Activated T-cell treated with anti-CD3 and anti-CD28 coated beads, Interleukin-2, amount 50 U/mL, for 72 hours (primary cell): ENCODE measurements around the gene SAYSD1. TPM values are rescaled to one million over a fixed set of nuclear protein-coding genes. Genes with fewer than 3 reads are reported as not detected.

Experiments
- ATAC-seq, 2 donors: fragments of 150-1000 bp; cut with Tn5 transposase; replicated peaks in 1 of 2; 2 replicates each; pipeline ENCODE4 v1.10.0; 2021; ENCODE audit warnings: moderate library complexity in 2 of 2, mild to moderate bottlenecking in 1 of 2
- DNase-seq, 2 donors: peaks; one replicate each; pipeline ENCODE4 v3.0.0; 2021 to 2022; ENCODE audit warnings: mixed read lengths in 1 of 2
- H3K27ac Mint-ChIP-seq: one replicate; pipeline ENCODE4 v1.8.0; 2022; ENCODE audit warnings: mild to moderate bottlenecking, moderate library complexity, mixed read lengths
- H3K27me3 Mint-ChIP-seq: one replicate; pipeline ENCODE4 v1.8.0; 2022; ENCODE audit warnings: low read depth, mixed read lengths
- H3K36me3 Mint-ChIP-seq, 2 donors: one replicate each; pipeline ENCODE4 v1.8.0; 2022; ENCODE audit warnings: mixed read lengths in 2 of 2, mild to moderate bottlenecking in 1 of 2; ENCODE audit not compliant: insufficient read depth in 2 of 2
- H3K4me1 Mint-ChIP-seq: one replicate; pipeline ENCODE4 v1.8.0; 2022; ENCODE audit warnings: low read depth, mixed read lengths
- H3K4me3 Mint-ChIP-seq, 2 donors: one replicate each; pipeline ENCODE4 v1.8.0; 2022; ENCODE audit warnings: mild to moderate bottlenecking in 2 of 2, mixed read lengths in 2 of 2, moderate library complexity in 2 of 2
- H3K9me3 Mint-ChIP-seq, 2 donors: one replicate each; pipeline ENCODE4 v1.8.0; 2022; ENCODE audit warnings: mixed read lengths in 2 of 2
- total RNA-seq, 2 donors: library from RNA; stranded (reverse); gene quantifications; one replicate each; pipeline ENCODE4 v1.2.3, GENCODE V29; 2022

Gene SAYSD1
- total RNA-seq, 2 donors from 2014 or later, result 21.0 to 22.0 TPM

DNA sequence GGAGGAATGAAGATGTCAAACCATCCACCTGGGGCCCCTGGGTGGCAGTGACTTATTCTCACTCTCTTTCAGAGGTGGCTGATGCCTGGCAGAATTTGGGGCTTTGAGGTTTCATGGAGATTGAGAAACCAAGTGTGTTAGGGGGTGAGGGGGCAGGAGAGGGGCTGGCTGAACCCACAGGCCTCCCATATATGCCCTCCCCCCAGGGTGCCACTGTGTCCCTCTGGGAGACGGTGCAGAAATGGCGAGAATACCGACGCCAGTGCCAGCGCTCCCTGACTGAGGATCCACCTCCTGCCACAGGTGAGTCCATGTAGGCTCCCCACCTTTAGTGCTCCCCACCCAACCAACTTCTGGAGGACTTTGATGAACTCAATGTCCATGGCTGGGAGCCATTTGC lies 58.8 kb downstream of the SAYSD1 start:
- no peak overlapping the region for H3K4me3 Mint-ChIP-seq
- H3K9me3 Mint-ChIP-seq, result no peaks in the 10 kb centered on the region
- H3K27ac Mint-ChIP-seq, result no peak overlapping the region
- peaks cover 10% of the 10 kb centered on the region for H3K4me1 Mint-ChIP-seq
- DNase-seq (no peak), ATAC-seq (no peak)
- H3K36me3 Mint-ChIP-seq, result no peaks in the 10 kb centered on the region
- H3K27me3 Mint-ChIP-seq, result peaks cover 6% of the 10 kb centered on the region

DNA sequence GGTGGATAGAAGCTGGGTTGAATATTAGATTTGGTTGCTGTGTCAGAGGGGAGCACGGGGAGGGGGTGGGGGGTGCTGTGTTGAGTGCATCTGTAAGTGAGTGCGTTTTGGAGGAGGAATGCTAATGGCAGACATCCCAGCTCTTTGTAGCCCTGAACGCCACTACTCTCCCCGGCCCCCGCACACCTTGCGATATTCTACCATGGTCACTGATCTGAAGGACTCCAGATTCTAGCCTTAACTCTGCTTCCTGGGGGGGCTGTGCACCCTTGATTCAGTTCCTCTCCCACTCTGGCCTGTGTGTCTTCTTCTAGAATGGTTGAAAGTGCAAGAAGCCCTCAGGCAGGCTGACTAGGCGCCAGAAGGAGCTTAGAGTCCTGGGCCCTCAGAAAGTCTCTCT lies 59.3 kb downstream of the SAYSD1 start:
- H3K36me3 Mint-ChIP-seq, result no peaks in the 10 kb centered on the region
- no peaks in the 10 kb centered on the region for H3K9me3 Mint-ChIP-seq
- H3K4me3 Mint-ChIP-seq, result no peak overlapping the region
- DNase-seq (no peak), ATAC-seq (no peak)
- peaks cover 15% of the 10 kb centered on the region for H3K4me1 Mint-ChIP-seq
- H3K27me3 Mint-ChIP-seq, result peaks cover 6% of the 10 kb centered on the region
- H3K27ac Mint-ChIP-seq, result no peak overlapping the region

- no peak overlapping the region for H3K27ac Mint-ChIP-seq
- peaks cover 25% of the 10 kb centered on the region for H3K4me1 Mint-ChIP-seq
- H3K36me3 Mint-ChIP-seq, result no peaks in the 10 kb centered on the region
- peaks cover 13% of the 10 kb centered on the region for H3K27me3 Mint-ChIP-seq
- H3K9me3 Mint-ChIP-seq, result no peaks in the 10 kb centered on the region
- no peak for ATAC-seq
- DNase-seq, result no peak
- no peak overlapping the region for H3K4me3 Mint-ChIP-seq
These were observed 60.3 kb downstream of the SAYSD1 start for GRCh38 chr6:39054577-39055142.

Other genes with a start within 250 kb of the SAYSD1 start
- gene GLP1R, start 66.4 kb downstream of the SAYSD1 start, total RNA-seq, result 1 to 10 TPM in 1 of 2 donors, under 1 TPM in 1; 0.77 to 2.1 TPM
- 10 to 100 TPM; 10.9 to 14.7 TPM for gene KCNK5, start 114.3 kb upstream of the SAYSD1 start, total RNA-seq
- not detected for gene KCNK17, start 199.2 kb upstream of the SAYSD1 start, total RNA-seq
- not detected for gene KCNK16, start 207.5 kb upstream of the SAYSD1 start, total RNA-seq